Ovary (tissue), 3 donors: ENCODE measurements around the gene NNAT.

ENCODE experiments used
- CTCF ChIP-seq, 3 donors: fragments of 450-650 bp in 2 of 3; fragments of 200-600 bp in 1 of 3; IDR thresholded peaks; one replicate each; pipeline versions ENCODE4 v1.5.1 to v1.8.0; 2016 to 2022; ENCODE audit warnings: antibody characterized with exemption in 3 of 3, mild to moderate bottlenecking in 1 of 3
- EP300 ChIP-seq: sonication (generic); formaldehyde crosslinking; IDR thresholded peaks from one replicate; pipeline ENCODE4 v1.6.1; 2017; ENCODE audit warnings: antibody characterized with exemption
- POLR2A ChIP-seq: fragments of 450-650 bp; IDR thresholded peaks from one replicate; pipeline ENCODE4 v1.6.1; 2017; ENCODE audit warnings: antibody characterized with exemption, mild to moderate bottlenecking, moderate library complexity
- donor health status: DM: no; HTN: no; CAD: no.

GRCh38 chr20:37501940-37502339 is 19.1 kb upstream of the NNAT start:
- TF ChIP-seq CTCF (IDR thresholded peaks at IDR 0.05), result no peak
- no peak for TF ChIP-seq EP300
- TF ChIP-seq POLR2A, result no peak
